Thoracic aorta (tissue), 2 donors: ENCODE results near the gene TMEM52. TPM values are rescaled to one million over a fixed set of nuclear protein-coding genes. Genes with fewer than 3 reads are reported as not detected.

ENCODE experiments used
- ATAC-seq: fragments of 150-250 bp; one replicate; pipeline ENCODE4 v1.8.0; 2017; ENCODE audit warnings: low read depth; ENCODE audit not compliant: insufficient number of reproducible peaks, low FRiP score
- DNase-seq: peaks from one replicate; pipeline ENCODE4 v3.0.0-alpha.2; 2020; ENCODE audit warnings: low spot score
- H3K27ac ChIP-seq, 2 donors: fragments of 200-600 bp; sonication (generic); 1 replicate in 1 of 2; 2 replicates in 1 of 2; pipeline ENCODE4 v1.5.1; 2016; ENCODE audit warnings: mild to moderate bottlenecking in 2 of 2, moderate library complexity in 2 of 2
- H3K27me3 ChIP-seq: fragments of 200-600 bp; sonication (generic); replicated peaks from 2 replicates; pipeline ENCODE4 v1.6.0; 2016; ENCODE audit warnings: mild to moderate bottlenecking; ENCODE audit not compliant: insufficient read depth
- H3K36me3 ChIP-seq: fragments of 200-600 bp; sonication (generic); one replicate; pipeline ENCODE4 v1.5.1; 2016
- H3K4me1 ChIP-seq, 2 donors: fragments of 200-600 bp; sonication (generic); 1 replicate in 1 of 2; 2 replicates in 1 of 2; pipeline versions ENCODE4 v1.5.1 to v1.6.0; 2016; ENCODE audit warnings: low read depth in 2 of 2, mild to moderate bottlenecking in 1 of 2; ENCODE audit not compliant: control insufficient read depth in 1 of 2
- H3K4me3 ChIP-seq: fragments of 200-600 bp; sonication (generic); 2 replicates; pipeline ENCODE4 v1.5.1; 2016; ENCODE audit warnings: mild to moderate bottlenecking
- H3K9me3 ChIP-seq: fragments of 200-600 bp; sonication (generic); 2 replicates; pipeline ENCODE4 v1.5.1; 2016
- CTCF ChIP-seq: fragments of 200-600 bp; sonication (generic); IDR thresholded peaks from one replicate; pipeline ENCODE4 v1.5.1; 2019; ENCODE audit warnings: antibody characterized with exemption
- total RNA-seq, 2 donors: library from RNA; depleted of rRNA; stranded (reverse); fragments of >200 nt; gene quantifications; one replicate each; pipeline versions ENCODE4 v1.1.0 to v1.2.3, GENCODE V29; 2016

TMEM52 gene
- total RNA-seq, 2 donors from 2014 or later = not detected

GRCh38 chr1:1926886-1927660 is 8.0 kb upstream of the TMEM52 start:
- H3K4me1 ChIP-seq = no peaks in the 10 kb centered on the region
- no peak for TF ChIP-seq CTCF

GRCh38 chr1:1926346-1926811 is 7.3 kb upstream of the TMEM52 start:
- no peaks in the 10 kb centered on the region for H3K36me3 ChIP-seq
- H3K4me3 ChIP-seq = no peak overlapping the region
- TF ChIP-seq CTCF = no peak
- H3K4me1 ChIP-seq = no peaks in the 10 kb centered on the region
- DNase-seq = no peak
- no peaks in the 10 kb centered on the region for H3K27me3 ChIP-seq
- no peak for ATAC-seq
- no peaks in the 10 kb centered on the region for H3K9me3 ChIP-seq
- H3K27ac ChIP-seq = no peak overlapping the region

More at GRCh38 chr1:1926886-1927660, 8.0 kb upstream of the TMEM52 start:
- no peak for ATAC-seq
- no peak overlapping the region for H3K4me3 ChIP-seq
- no peaks in the 10 kb centered on the region for H3K27me3 ChIP-seq
- DNase-seq = no peak
- H3K9me3 ChIP-seq = no peaks in the 10 kb centered on the region
- H3K36me3 ChIP-seq = no peaks in the 10 kb centered on the region
- no peak overlapping the region for H3K27ac ChIP-seq

- no peak for TF ChIP-seq CTCF
- Histone ChIP-seq H3K27me3 (no peaks in the 10 kb centered on the region), H3K36me3 (no peaks in the 10 kb centered on the region), H3K4me3 (no peak overlapping the region), H3K27ac (no peak overlapping the region), H3K9me3 (no peaks in the 10 kb centered on the region), H3K4me1 (no peaks in the 10 kb centered on the region)
- DNase-seq = no peak
- no peak for ATAC-seq
These were observed 6.6 kb upstream of the TMEM52 start for GRCh38 chr1:1925437-1926345.

- Histone ChIP-seq H3K27ac (no peak overlapping the region), H3K27me3 (no peaks in the 10 kb centered on the region), H3K4me3 (no peak overlapping the region), H3K9me3 (no peaks in the 10 kb centered on the region), H3K36me3 (no peaks in the 10 kb centered on the region), H3K4me1 (no peaks in the 10 kb centered on the region)
- no peak for TF ChIP-seq CTCF
- DNase-seq (no peak), ATAC-seq (no peak)
These were observed 5.8 kb upstream of the TMEM52 start for GRCh38 chr1:1924849-1925248.

GRCh38 chr1:1924386-1924785 is 5.3 kb upstream of the TMEM52 start:
- Histone ChIP-seq H3K4me3 (no peak overlapping the region), H3K36me3 (no peaks in the 10 kb centered on the region), H3K4me1 (no peaks in the 10 kb centered on the region), H3K9me3 (no peaks in the 10 kb centered on the region), H3K27ac (no peak overlapping the region), H3K27me3 (no peaks in the 10 kb centered on the region)
- DNase-seq (no peak), ATAC-seq (no peak)
- TF ChIP-seq CTCF = no peak
